GM19035 (cell line): ENCODE measurements around the gene NTM.

Experiments
- ATAC-seq: cut with Tn5 transposase; IDR thresholded peaks from one replicate; pipeline ENCODE4 v1.9.1; 2021; ENCODE audit not compliant: unreplicated experiment

The NTM gene

DNA sequence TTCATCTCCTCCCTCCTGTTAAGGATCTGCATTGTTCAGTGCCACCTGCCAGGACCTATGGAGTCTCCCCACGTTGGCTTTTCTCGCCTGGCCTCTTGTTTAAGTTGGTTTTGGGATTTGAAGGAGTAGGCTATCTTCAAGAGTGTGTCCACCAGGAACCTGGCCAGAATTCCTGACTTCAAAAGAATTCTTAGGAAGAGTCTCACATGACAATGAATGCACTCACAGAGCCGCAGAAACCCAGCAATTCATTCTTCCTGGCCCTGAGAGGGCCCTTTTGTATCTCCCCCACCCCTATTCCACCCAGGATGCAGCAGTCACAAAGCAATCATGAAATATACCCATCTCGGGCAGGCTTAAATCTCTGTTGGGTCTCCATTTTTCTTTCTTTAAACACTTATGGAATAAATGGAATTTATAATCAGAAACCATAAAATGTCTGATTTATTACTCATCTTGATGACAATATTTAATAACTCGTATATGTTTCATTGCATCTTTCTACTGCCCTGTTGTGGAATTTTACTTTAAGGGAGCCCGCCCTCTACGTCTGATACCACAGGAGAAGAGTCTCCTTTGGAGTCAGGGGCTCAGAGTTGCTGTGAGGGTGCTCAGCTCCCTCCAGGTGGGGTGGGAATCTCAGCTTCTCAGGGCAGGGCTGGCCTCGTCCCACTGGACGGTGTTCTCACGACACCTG is 507.0 kb downstream of the NTM start:
- no peak for ATAC-seq

DNA sequence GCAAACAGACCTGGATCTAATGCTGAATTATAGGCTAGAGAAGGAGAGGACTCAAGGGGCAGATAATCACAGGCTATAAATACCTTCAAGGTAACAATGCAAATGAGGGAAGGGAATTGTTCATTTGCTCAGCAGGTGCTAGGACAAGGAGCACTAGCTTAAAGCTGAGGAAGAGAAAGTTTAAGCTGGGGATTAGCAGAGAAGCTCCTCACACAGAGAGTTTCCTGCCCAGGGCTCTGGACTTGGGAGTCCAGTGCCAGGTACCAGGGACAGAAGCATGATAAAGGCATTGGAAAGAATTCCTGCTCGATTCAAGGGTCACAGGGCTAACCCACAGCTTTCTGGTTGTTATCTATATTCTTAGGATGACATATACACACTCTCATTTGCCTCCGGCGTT is 509.9 kb downstream of the NTM start:
- no peak for ATAC-seq

- no peak for ATAC-seq
Measured at GRCh38 chr11:131880976-131881375, 510.6 kb downstream of the NTM start.

DNA sequence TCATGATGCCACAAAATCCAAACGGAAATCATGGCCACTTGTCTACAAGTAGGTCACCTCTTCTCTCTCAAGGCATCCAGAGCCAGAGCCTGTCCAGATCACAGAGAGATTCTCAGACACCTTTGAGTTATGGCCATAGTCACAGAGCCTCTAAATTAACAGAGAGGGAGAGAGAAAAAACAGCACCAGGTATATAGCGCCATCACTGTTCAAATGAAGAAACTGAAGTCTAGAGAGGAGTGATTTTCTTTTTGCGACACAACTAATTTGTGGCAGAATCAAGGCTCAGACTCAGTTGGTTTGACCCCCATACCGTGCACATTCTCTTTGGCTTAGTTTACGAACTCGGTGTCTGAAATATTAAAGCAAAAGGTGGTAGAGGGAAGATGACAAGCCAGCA is 512.9 kb downstream of the NTM start:
- ATAC-seq = no peak

- no peak for ATAC-seq
Measured at GRCh38 chr11:131884461-131885073, 514.2 kb downstream of the NTM start.

DNA sequence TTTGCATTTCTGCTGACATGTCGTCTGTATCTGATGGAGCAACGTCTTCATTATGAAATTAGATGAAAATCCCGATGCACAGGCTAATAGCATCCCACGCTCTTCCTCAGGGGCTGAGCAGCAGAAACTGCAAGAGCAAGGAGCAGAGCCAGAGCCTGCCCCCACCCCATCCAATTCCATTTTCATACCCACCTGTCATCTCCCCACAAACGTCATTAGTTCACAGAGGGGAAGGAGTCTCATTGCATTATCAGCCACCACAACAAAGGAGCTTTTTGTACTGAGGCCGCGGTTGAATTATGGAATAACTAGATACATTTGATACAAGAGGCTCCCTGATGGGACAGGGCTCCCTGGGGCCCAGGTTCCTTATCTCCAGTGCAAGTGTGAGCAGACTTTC is 515.0 kb downstream of the NTM start:
- ATAC-seq = no peak

GRCh38 chr11:131886201-131886600 is 515.8 kb downstream of the NTM start:
- no peak for ATAC-seq

DNA sequence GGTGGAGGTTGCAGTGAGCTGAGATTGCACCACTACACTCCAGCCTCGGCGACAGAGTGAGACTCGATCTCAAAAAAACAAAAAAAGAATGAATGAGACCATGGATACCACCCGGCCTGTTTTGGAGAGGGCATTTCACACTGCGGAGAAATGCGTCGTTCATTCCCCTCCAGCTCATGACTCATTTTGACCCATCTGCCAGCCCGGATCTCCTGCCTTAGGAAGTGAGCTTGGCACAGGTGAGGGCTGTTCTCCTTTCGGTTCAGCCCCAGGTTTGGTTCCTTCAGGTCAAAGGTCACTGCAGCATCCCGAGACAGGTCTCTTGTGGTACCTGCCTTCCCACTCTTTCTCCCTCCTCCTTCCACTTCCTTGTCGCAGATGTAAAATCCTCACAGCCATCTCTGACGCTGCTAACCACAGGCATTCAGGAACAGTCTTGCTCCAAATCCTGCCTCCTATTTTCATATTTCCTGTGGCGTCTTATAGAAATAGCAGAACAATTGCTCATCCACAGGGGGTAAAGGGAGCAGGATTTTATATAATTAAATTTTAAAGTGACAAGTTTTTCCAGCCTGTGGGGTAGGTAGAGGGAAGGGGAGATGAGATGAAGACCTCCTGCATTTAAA is 517.9 kb downstream of the NTM start:
- ATAC-seq = no peak

DNA sequence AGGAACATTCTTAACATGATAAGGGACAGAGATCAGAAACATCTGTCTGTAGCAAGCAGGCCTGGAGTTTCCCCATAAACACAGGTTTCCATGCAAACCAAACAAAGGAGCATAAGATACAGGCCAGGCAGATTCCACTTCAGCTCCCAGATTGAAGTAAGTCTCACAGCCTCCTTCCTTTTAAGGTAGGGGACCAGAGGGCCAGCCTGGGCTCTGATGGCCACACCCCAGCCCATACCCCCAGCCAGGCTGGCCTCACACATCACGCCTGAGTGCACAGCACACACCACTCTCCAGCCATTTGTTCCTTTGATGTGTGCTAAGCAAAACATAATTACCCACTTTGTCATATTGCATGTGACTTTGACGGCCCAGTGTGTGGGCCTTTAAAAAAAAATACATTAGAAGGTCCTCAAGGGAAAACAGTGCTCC is 518.7 kb downstream of the NTM start:
- no peak for ATAC-seq

- ATAC-seq = no peak
Measured at GRCh38 chr11:131889760-131890581, 519.6 kb downstream of the NTM start.

- peak; percentile 94 for ATAC-seq
Measured at GRCh38 chr11:131893103-131893890, 522.9 kb downstream of the NTM start.

- no peak for ATAC-seq
Measured at GRCh38 chr11:131893988-131894387, 523.6 kb downstream of the NTM start.

DNA sequence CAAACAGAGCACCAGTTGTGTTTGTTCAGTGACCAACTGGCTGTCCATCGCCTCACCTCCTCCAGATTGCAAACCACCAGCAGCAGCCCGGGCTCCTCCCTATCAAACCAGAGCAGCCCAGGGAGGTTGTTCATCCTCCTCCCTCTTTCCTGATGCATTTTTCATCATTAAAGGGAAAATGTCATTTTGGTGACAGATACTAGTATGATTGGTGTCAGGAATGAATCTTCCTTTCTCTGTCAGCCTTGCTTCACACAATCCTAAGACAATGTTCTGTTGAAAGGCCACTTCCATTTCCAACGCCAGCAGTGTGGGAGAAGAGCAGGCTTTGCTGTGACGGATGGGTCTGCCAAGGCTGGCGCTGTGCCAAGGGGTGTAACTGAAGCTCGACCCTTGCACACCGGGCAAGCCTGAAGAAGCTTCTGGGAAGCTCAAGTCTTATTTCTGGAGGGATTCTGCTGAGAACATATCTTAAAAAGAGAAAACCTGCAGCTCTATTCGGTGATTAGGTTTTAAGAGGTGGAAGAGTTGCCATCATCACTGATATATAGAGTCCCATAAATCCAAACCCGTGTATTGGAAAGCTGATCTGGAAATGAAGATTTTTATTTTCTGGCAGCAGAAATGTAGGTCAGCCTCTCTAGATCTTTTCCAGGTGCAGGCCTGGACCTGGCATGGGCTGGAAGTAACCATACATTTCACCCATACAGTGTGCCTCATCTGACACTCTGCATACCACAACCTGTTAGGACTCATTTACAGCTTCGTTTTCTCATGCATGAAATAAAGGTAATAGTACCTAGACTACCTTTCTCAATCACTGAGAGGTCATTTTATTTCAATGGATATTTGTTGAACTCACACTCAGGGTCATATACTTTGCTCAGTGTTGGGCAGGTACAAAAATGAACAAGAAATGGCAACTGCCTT is 524.5 kb downstream of the NTM start:
- no peak for ATAC-seq

DNA sequence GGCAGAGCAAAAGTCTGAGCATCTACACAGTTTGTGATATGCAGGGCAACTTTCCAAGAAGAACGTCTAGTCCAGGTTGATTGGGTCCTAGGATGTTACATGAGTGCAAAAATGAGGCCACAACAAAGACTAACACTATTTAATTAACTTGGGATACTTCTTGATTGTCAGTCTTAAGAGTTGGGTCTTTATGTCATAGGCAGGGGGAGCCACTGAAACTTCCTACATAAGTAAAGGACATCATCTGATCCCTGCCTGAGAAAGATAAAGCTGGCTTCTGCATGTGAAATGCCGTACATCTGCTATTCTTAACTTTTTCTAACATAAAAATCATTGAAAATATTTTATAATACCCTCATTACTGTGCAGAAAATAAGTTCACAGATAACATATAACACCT is 525.5 kb downstream of the NTM start:
- no peak for ATAC-seq

GRCh38 chr11:131896978-131897615 is 526.7 kb downstream of the NTM start:
- ATAC-seq = no peak

- ATAC-seq = no peak
Measured at GRCh38 chr11:131897956-131898355, 527.5 kb downstream of the NTM start.

- no peak for ATAC-seq
Measured at GRCh38 chr11:131898949-131899348, 528.5 kb downstream of the NTM start.

DNA sequence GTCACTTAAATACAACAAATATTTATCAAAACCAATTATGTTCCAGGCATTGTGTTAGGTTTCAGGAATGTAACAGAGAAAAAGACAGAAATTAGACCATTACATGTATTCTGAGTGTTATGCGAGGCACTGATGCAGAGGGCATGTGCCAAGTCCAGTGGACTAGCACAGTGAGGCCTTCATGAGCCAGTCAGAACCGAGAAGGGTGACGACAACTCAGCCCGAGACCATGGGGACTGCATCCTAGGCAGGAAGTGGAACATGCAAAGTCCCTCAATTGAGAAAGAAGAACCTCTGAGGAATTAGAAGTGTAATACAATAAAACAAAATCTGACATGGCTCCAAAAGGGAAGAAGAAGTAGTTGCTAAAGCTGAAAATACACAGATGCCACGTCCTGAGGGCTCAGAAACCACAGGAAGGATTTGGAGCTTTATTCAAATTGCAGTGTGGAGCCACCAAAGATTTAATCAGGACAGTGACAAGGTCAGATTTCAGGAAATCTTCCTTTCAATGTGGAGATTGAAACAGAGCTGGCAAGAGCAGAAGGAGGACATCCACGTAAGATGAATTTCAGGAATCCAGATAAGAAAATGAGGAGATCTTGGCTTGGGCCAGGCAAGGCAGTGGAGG is 529.6 kb downstream of the NTM start:
- ATAC-seq = no peak

DNA sequence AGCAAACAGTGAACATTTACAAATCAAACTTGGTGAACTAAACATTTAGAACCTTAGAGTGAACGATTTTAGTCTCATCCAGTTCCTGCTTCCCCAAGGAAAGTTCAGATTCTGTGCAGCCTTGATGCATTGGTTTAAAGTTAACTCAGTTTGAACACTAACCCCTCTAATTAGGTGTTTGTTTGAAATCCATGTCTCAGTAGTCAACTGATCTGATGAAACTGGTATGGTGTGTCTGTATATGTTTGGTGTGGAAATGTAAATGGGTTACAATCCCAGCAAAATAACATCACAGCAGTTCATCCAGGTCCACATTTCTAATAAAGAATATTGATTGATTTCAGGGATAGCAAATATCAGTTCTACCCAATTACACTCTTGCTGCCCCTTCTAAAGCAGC is 532.0 kb downstream of the NTM start:
- no peak for ATAC-seq
